Endothelial cell of umbilical vein (primary cell): ENCODE results near the gene FBLN2. TPM values are rescaled to one million over a fixed set of nuclear protein-coding genes. Genes with fewer than 3 reads are reported as not detected.

ENCODE experiments used
- BruUV-seq: library from RNA; stranded (reverse); fragments of 400-500 nt; replicated peaks from 2 replicates; lab custom pipeline; 2021; lab: Mats Ljungman, UMichigan
- CTCF ChIA-PET: fragments of 300-600, 350-600 bp; sonication (Branson Sonifier 250); formaldehyde crosslinking; loops from one replicate; lab custom pipeline; 2021; ENCODE audit warnings: antibody characterized with exemption, inconsistent platforms; lab: Charles Lee
- POLR2A ChIA-PET: fragments of 300-600, 350-600 bp; sonication (Branson Sonifier 250); formaldehyde crosslinking; loops from one replicate; lab custom pipeline; 2021; ENCODE audit warnings: antibody characterized with exemption, inconsistent platforms; lab: Charles Lee
- DNase-seq: peaks from one replicate; pipeline ENCODE4 v3.0.0-alpha.2; 2011; ENCODE audit warnings: low read depth, low spot score
- FAIRE-seq: peaks from 2 replicates; lab custom pipeline; 2011; peaks lifted over from hg19 to GRCh38; lab: Jason Lieb, UNC
- H2AFZ ChIP-seq: 2 replicates; pipeline ENCODE4 v1.6.0; 2012; ENCODE audit warnings: low read depth, low read length, control low read depth, inconsistent platforms
- H3K27ac ChIP-seq: 2 replicates; pipeline ENCODE4 v1.5.1; 2011; ENCODE audit warnings: low read depth, mild to moderate bottlenecking, control low read depth, low read length, moderate library complexity; ENCODE audit not compliant: insufficient read depth
- H3K27me3 ChIP-seq, 2 experiments: 2 replicates each; pipeline versions ENCODE4 v1.6.0 to v1.6.1; 2011; ENCODE audit warnings: low read length in 2 of 2, mixed read lengths in 1 of 2; ENCODE audit not compliant: control insufficient read depth in 2 of 2, insufficient read depth in 2 of 2
- H3K36me3 ChIP-seq, 2 experiments: 2 replicates in 1 of 2; 3 replicates in 1 of 2; pipeline ENCODE4 v1.5.1; 2011; ENCODE audit warnings: low read length in 2 of 2, mild to moderate bottlenecking in 1 of 2, moderate library complexity in 1 of 2; ENCODE audit not compliant: control insufficient read depth in 2 of 2, insufficient read depth in 2 of 2; ENCODE audit errors: extremely low read depth in 1 of 2
- H3K4me1 ChIP-seq: 3 replicates; pipeline ENCODE4 v1.5.1; 2011; ENCODE audit warnings: mild to moderate bottlenecking, low read length; ENCODE audit not compliant: control insufficient read depth, insufficient read depth; ENCODE audit errors: extremely low read depth
- H3K4me2 ChIP-seq: 2 replicates; pipeline ENCODE4 v1.6.1; 2011; ENCODE audit warnings: low read length, control low read depth, mixed read lengths; ENCODE audit not compliant: insufficient read depth
- H3K4me3 ChIP-seq, 3 experiments: fragments of 200-600 bp in 1 of 3; sonication (generic), shearing (Covaris generic) in 1 of 3; replicated peaks in 1 of 3; 2 replicates each; pipeline ENCODE4 v1.5.1; 2011 to 2016; ENCODE audit warnings: control low read depth in 3 of 3, low read length in 3 of 3, mild to moderate bottlenecking in 2 of 3, inconsistent platforms in 1 of 3, low read depth in 1 of 3, moderate library complexity in 1 of 3; ENCODE audit not compliant: insufficient read depth in 1 of 3
- H3K79me2 ChIP-seq: 2 replicates; pipeline ENCODE4 v1.6.0; 2012; ENCODE audit warnings: low read length, inconsistent platforms; ENCODE audit not compliant: control insufficient read depth, insufficient read depth
- H3K9ac ChIP-seq: replicated peaks from 2 replicates; pipeline ENCODE3; 2011; ENCODE audit warnings: low read length, control low read depth; ENCODE audit not compliant: insufficient read depth; ENCODE audit errors: extremely low read depth
- H3K9me1 ChIP-seq: replicated peaks from 3 replicates; pipeline ENCODE4 v1.6.0; 2011; ENCODE audit warnings: mild to moderate bottlenecking, low read length; ENCODE audit not compliant: control insufficient read depth, insufficient read depth; ENCODE audit errors: extremely low read depth
- H3K9me3 ChIP-seq: replicated peaks from 2 replicates; pipeline ENCODE4 v1.5.1; 2012; ENCODE audit warnings: low read length, inconsistent platforms; ENCODE audit not compliant: control insufficient read depth, insufficient read depth
- H4K20me1 ChIP-seq: replicated peaks from 2 replicates; pipeline ENCODE3; 2011; ENCODE audit warnings: mild to moderate bottlenecking, low read length; ENCODE audit not compliant: control insufficient read depth, insufficient read depth; ENCODE audit errors: extremely low read depth
- EZH2 ChIP-seq: IDR thresholded peaks from 2 replicates; pipeline ENCODE4 v1.6.1; 2012; ENCODE audit warnings: borderline replicate concordance, low read depth, mild to moderate bottlenecking, moderate library complexity, low read length, inconsistent platforms; ENCODE audit not compliant: severe bottlenecking
- FOS ChIP-seq: IDR thresholded peaks from 2 replicates; pipeline ENCODE4 v1.6.1; 2011; ENCODE audit warnings: mild to moderate bottlenecking, low read length, moderate library complexity, borderline replicate concordance; ENCODE audit not compliant: insufficient read depth
- GATA2 ChIP-seq: IDR thresholded peaks from 2 replicates; pipeline ENCODE4 v1.7.0; 2011; ENCODE audit warnings: low read depth, mild to moderate bottlenecking, moderate library complexity, mixed read lengths, low read length; ENCODE audit not compliant: insufficient read length, insufficient read depth
- JUN ChIP-seq: IDR thresholded peaks from 2 replicates; pipeline ENCODE4 v1.6.1; 2011; ENCODE audit warnings: borderline replicate concordance, low read depth; ENCODE audit not compliant: insufficient read length, insufficient read depth
- POLR2A ChIP-seq: IDR thresholded peaks from 2 replicates; pipeline ENCODE4 v1.6.1; 2012; ENCODE audit warnings: low read depth, mild to moderate bottlenecking, control low read depth, low read length
- POLR2AphosphoS5 ChIP-seq: IDR thresholded peaks from 2 replicates; pipeline ENCODE4 v1.6.1; 2012; ENCODE audit warnings: low read depth, mild to moderate bottlenecking, control low read depth, low read length, moderate library complexity; ENCODE audit not compliant: insufficient read depth
- dilution Hi-C: fragments of 300-500 bp; cut with MboI; formaldehyde crosslinking; loops from one replicate; pipeline ENCODE4 v1.15.0; 2019; ENCODE audit warnings: low sequenced_read_pairs; ENCODE audit not compliant: extremely low pct_ligation_motif_present
- intact Hi-C: fragments of 100-400 bp; cut with micrococcal nuclease; formaldehyde crosslinking; loops from one replicate; pipeline ENCODE4 v1.10.0; 2022
- polyA plus RNA-seq, 4 experiments: library from polyadenylated mRNA; depleted of rRNA in 3 of 4; stranded (reverse) in 3 of 4; unstranded in 1 of 4; fragments of >200 nt; gene quantifications; 2 replicates each; pipeline versions ENCODE4 v1.2.1 to v1.2.3, GENCODE V29; 2011 to 2012; ENCODE audit warnings: missing spikeins in 1 of 4
- total RNA-seq: library from RNA; stranded (reverse); gene quantifications from 2 replicates; pipeline ENCODE4 v1.2.3, GENCODE V29; 2021
- TF ChIP-seq, protein P1 (sequence below), 2 donors: IDR thresholded peaks; 1 replicate in 1 of 2; 2 replicates in 1 of 2; pipeline ENCODE4 v1.5.1; 2011; ENCODE audit warnings: low read length in 2 of 2, mild to moderate bottlenecking in 2 of 2, moderate library complexity in 2 of 2, control low read depth in 1 of 2, inconsistent platforms in 1 of 2, low read depth in 1 of 2; ENCODE audit not compliant: insufficient read depth in 1 of 2; ENCODE audit errors: extremely low read depth in 1 of 2
- TF ChIP-seq, protein P2 (sequence below): IDR thresholded peaks from 2 replicates; pipeline ENCODE4 v1.6.1; 2011; ENCODE audit not compliant: insufficient read depth, insufficient read length

The FBLN2 gene
- total and polyA plus RNA-seq, 2 donors (not counting 3 experiments of a cell fraction or from before 2014, with no cell fraction given) = 1.4 to 1.9 TPM

DNA sequence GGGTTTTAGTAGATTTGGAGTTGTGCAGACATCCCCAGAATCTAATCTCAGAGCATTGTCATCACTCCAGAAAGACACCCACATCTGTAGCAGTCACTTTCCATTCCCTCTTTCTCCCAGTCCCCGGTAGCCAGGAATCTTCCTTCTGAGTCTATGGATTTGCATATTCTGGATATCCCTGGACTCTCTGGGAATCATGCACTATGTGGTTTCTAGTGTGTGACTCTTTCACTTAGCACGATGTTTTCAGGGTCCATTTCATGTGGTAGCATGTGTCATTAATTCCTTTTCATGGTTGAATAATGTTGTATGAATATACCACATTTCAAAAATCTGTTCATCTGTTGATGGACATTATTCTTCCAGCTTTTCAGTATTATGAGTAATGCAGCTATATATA lies 29.3 kb downstream of the FBLN2 start:
- no peak for TF ChIP-seq EZH2
- no peak for TF ChIP-seq FOS
- TF ChIP-seq, protein P1, sequence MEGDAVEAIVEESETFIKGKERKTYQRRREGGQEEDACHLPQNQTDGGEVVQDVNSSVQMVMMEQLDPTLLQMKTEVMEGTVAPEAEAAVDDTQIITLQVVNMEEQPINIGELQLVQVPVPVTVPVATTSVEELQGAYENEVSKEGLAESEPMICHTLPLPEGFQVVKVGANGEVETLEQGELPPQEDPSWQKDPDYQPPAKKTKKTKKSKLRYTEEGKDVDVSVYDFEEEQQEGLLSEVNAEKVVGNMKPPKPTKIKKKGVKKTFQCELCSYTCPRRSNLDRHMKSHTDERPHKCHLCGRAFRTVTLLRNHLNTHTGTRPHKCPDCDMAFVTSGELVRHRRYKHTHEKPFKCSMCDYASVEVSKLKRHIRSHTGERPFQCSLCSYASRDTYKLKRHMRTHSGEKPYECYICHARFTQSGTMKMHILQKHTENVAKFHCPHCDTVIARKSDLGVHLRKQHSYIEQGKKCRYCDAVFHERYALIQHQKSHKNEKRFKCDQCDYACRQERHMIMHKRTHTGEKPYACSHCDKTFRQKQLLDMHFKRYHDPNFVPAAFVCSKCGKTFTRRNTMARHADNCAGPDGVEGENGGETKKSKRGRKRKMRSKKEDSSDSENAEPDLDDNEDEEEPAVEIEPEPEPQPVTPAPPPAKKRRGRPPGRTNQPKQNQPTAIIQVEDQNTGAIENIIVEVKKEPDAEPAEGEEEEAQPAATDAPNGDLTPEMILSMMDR (IDR thresholded peaks at IDR 0.05; ENCODE audit: extremely low read depth in 1 of 2, insufficient read depth in 1 of 2, low read depth in 1 of 2, low read length in 2 of 2) = no peak
- TF ChIP-seq GATA2 = no peak
- TF ChIP-seq, protein P2, sequence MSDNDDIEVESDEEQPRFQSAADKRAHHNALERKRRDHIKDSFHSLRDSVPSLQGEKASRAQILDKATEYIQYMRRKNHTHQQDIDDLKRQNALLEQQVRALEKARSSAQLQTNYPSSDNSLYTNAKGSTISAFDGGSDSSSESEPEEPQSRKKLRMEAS = no peak
- TF ChIP-seq POLR2AphosphoS5 = no peak
- no peak for TF ChIP-seq POLR2A
- TF ChIP-seq JUN = no peak
- Histone ChIP-seq H3K9me3 (no peaks in the 10 kb centered on the region), H3K4me3 (no peak overlapping the region), H3K4me2 (no peak overlapping the region), H3K27ac (no peak overlapping the region), H3K4me1 (no peaks in the 10 kb centered on the region), H3K9me1 (no peaks in the 10 kb centered on the region), H3K9ac (no peak overlapping the region), H3K36me3 (no peaks in the 10 kb centered on the region), H2AFZ (no peak overlapping the region), H4K20me1 (no peaks in the 10 kb centered on the region), H3K27me3 (no peaks in the 10 kb centered on the region), H3K79me2 (no peaks in the 10 kb centered on the region)
- no peak for FAIRE-seq
- ChIA-PET CTCF (no interaction called here), POLR2A (no interaction called here)
- dilution Hi-C loops (no loop called here), intact Hi-C loops (no loop called here)
- no TSS peak for BruUV-seq
- no peak for DNase-seq
